Pancreas (tissue), 10 donors: ENCODE measurements around the gene PRKCD. TPM values are rescaled to one million over a fixed set of nuclear protein-coding genes. Genes with fewer than 3 reads are reported as not detected.

Experiments
- ATAC-seq, 4 donors: fragments of 200-7000 bp; cut with Tn5 transposase; one replicate each; pipeline versions ENCODE4 v1.8.0 to v1.9.1; 2020; ENCODE audit warnings: mild to moderate bottlenecking in 4 of 4, moderate library complexity in 4 of 4
- DNase-seq, 6 donors: peaks; one replicate each; pipeline ENCODE4 v3.0.0-alpha.2; 2020
- FAIRE-seq: peaks from 2 replicates; lab custom pipeline; 2012; peaks lifted over from hg19 to GRCh38; lab: Jason Lieb, UNC
- H3K27ac ChIP-seq, 4 donors: fragments of 200-600 bp; sonication (generic); 1 replicate in 3 of 4; 2 replicates in 1 of 4; pipeline versions ENCODE4 v1.5.0 to v1.8.0; 2020
- H3K27me3 ChIP-seq, 4 donors: fragments of 200-600 bp; one replicate each; pipeline ENCODE4 v1.8.0; 2021
- H3K36me3 ChIP-seq, 3 donors: fragments of 200-600 bp; sonication (generic) in 1 of 3; one replicate each; pipeline versions ENCODE4 v1.5.0 to v1.8.0; 2020 to 2021
- H3K4me1 ChIP-seq, 3 donors: fragments of 200-600 bp; one replicate each; pipeline ENCODE4 v1.8.0; 2021
- H3K4me3 ChIP-seq, 4 donors: fragments of 200-600 bp; sonication (generic) in 2 of 4; one replicate each; pipeline versions ENCODE4 v1.5.0 to v1.8.0; 2020 to 2021
- H3K9me3 ChIP-seq, 4 donors: fragments of 200-600 bp; one replicate each; pipeline ENCODE4 v1.8.0; 2021
- WGBS, 2 donors: extraction: QIAGEN DNeasy Blood & Tissue Kit; methylation state at CpG; one replicate each; pipeline ENCODE4 v1.1.7; 2013; 5-methylcytosine and 5-hydroxymethylcytosine counted together
- intact Hi-C, 3 donors: fragments of 100-400 bp; cut with DNase I; formaldehyde crosslinking; loops; one replicate each; pipeline versions ENCODE4 v1.11.1 to v1.14.2; 2022
- polyA plus RNA-seq, 2 donors: library from polyadenylated mRNA; stranded (reverse); fragments of 200-250 nt; gene quantifications; one replicate each; pipeline ENCODE4 v1.2.3, GENCODE V29; 2013
- total RNA-seq, 6 donors: library from RNA; stranded (reverse); fragmentation: NEBNext Ultra II Directional in 4 of 6; extraction: Animal tissue kit (Norgen Biotek cat#: 25700) in 4 of 6; gene quantifications; one replicate each; pipeline versions ENCODE4 v1.2.1 to v1.2.4, GENCODE V29; 2021 to 2023
- TF ChIP-seq, protein P1 (sequence below), 4 donors: fragments of 200-600 bp; sonication (generic) in 3 of 4; IDR thresholded peaks; one replicate each; pipeline versions ENCODE4 v1.5.0 to v1.8.0; 2021; ENCODE audit warnings: antibody characterized with exemption in 4 of 4
- donor health status: healthy with polysubstance abuse.
- donor health status: DM: no; HTN: no; CAD: no; lungs with moderate emphysema.
- donor health status: DM: no; HTN: no; CAD: no.
- donor health status: control.
- donor health status: control.
- donor health status: Bipolar disorder and iron deficiency.
- donor health status: DM: yes; HTN: yes; CAD: no.
- donor health status: DM: no; HTN: no; CAD: no.
- donor health status: DM: no; HTN: no; CAD: no.
- donor health status: DM: yes; HTN: yes; CAD: no.

PRKCD gene
- total and polyA plus RNA-seq, 8 donors, result 10.7 to 32.5 (median 14.6) TPM

DNA sequence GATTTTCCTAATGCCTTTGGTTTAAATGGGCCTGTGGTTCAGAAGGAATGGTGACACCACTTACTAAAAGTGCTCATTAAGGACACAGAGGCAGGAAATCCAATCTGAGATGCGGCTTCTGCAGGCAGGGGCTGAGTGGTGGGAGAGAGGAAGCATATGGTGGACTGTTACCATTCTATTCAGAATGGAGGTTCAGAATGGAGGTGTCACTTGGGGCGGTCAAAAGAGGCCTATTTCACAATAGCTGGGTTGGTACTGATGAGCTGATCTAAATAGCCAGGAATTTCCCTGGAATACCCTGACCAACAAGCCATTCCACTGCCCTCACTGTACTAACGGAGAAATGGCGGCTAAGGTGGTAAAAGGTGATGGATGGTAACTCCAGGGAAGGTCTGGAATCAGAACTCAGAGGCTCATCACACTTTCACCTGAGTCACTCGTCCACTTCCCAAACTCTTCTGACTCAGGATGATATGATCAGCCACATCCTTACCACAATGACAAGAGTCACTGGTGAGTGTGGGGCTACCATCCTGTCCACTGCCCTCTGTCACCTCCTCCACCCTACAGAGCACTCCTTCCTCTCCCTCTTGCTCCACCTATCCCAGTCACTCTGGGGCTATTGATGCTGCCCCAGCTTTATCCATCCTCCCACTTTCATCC lies 46.5 kb upstream of the PRKCD start:
- Histone ChIP-seq H3K27ac (no peak overlapping the region), H3K4me3 (no peak overlapping the region), H3K9me3 (no peaks in the 10 kb centered on the region), H3K4me1 (peaks cover 0 to 4% (median 0%) of the 10 kb centered on the region in 3 donors), H3K36me3 (peaks cover 3 to 45% (median 14%) of the 10 kb centered on the region in 3 donors), H3K27me3 (no peaks in the 10 kb centered on the region)
- peak in 1 of 4 donors; percentile 5 for ATAC-seq
- intact Hi-C loops, result loop anchor here in 2 of 3 donors (2.0 to 5.0 kb wide), 2 partner anchors 80 to 83 kb away; no protein-coding TSS in a partner anchor
- TF ChIP-seq, protein P1, sequence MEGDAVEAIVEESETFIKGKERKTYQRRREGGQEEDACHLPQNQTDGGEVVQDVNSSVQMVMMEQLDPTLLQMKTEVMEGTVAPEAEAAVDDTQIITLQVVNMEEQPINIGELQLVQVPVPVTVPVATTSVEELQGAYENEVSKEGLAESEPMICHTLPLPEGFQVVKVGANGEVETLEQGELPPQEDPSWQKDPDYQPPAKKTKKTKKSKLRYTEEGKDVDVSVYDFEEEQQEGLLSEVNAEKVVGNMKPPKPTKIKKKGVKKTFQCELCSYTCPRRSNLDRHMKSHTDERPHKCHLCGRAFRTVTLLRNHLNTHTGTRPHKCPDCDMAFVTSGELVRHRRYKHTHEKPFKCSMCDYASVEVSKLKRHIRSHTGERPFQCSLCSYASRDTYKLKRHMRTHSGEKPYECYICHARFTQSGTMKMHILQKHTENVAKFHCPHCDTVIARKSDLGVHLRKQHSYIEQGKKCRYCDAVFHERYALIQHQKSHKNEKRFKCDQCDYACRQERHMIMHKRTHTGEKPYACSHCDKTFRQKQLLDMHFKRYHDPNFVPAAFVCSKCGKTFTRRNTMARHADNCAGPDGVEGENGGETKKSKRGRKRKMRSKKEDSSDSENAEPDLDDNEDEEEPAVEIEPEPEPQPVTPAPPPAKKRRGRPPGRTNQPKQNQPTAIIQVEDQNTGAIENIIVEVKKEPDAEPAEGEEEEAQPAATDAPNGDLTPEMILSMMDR (IDR thresholded peaks at IDR 0.05), result no peak
- FAIRE-seq, result no peak
- DNase-seq, result no peak
- WGBS, 2 donors, result 85 to 86% methylated on average over 5 of the region's 5 CpGs

DNA sequence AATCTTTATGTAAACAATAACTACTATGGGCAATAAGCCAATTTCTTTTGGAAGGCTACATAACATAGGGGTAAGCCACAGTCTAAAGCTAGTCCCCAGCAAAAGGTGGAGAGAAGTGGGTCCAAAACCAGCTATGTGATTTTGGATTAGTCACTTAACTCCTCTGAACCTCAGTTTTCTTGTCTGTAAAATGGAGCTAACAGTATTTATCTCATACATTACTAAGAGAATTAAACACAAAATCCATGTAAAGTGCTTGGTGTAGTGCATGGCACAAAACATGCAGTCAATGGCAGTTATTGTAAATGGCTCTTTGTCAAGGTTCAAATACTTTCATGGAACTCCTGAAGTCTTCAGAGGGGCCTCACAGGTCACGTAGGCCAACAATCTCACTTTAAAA lies 44.1 kb upstream of the PRKCD start:
- WGBS, 2 donors, result 93 to 100% methylated on average over 1 of the region's 1 CpG
- Histone ChIP-seq H3K4me1 (peaks cover 0 to 4% (median 0%) of the 10 kb centered on the region in 3 donors), H3K4me3 (no peak overlapping the region), H3K27me3 (no peaks in the 10 kb centered on the region), H3K36me3 (peaks cover 3 to 55% (median 18%) of the 10 kb centered on the region in 3 donors), H3K9me3 (no peaks in the 10 kb centered on the region), H3K27ac (no peak overlapping the region)
- intact Hi-C loops, result loop anchor here in 1 of 3 donors (5.0 kb wide), 1 partner anchor 80 kb away; no protein-coding TSS in a partner anchor
- DNase-seq (no peak), FAIRE-seq (no peak), ATAC-seq (no peak)
- TF ChIP-seq, protein P1 (IDR thresholded peaks at IDR 0.05), result no peak

DNA sequence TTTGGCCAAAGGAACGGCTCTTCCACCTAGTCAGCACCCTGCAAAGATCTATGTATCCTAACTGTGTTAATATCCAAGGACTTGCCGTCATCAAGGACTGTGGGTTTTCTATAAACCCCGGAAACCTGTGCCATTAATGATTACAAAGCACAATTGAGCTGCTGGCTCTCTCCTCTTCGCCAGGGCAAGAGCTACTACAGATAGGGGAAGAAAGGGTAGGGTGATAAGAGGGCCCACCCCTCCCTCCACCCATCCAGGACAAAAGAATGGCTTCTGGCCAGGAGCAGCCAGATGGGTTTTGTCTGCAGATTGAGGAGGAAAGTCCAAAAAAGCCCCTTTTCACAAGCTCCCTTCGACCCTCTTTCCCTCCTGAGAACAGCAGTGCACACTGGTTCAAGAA lies 40.7 kb upstream of the PRKCD start:
- intact Hi-C loops, result loop anchor here in 1 of 3 donors (5.0 kb wide), 1 partner anchor 72 kb away; no protein-coding TSS in a partner anchor
- TF ChIP-seq, protein P1 (IDR thresholded peaks at IDR 0.05), result no peak
- peaks cover 3 to 86% (median 45%) of the 10 kb centered on the region in 3 donors for H3K36me3 ChIP-seq
- DNase-seq (no peak), ATAC-seq (peak in 1 of 4 donors; percentile 45), FAIRE-seq (no peak)
- no peaks in the 10 kb centered on the region for H3K27me3 ChIP-seq
- H3K27ac ChIP-seq, result no peak overlapping the region
- no peaks in the 10 kb centered on the region for H3K4me1 ChIP-seq
- H3K9me3 ChIP-seq, result no peaks in the 10 kb centered on the region
- 29 to 40% methylated on average over 5 of the region's 5 CpGs for WGBS, 2 donors
- no peak overlapping the region for H3K4me3 ChIP-seq

DNA sequence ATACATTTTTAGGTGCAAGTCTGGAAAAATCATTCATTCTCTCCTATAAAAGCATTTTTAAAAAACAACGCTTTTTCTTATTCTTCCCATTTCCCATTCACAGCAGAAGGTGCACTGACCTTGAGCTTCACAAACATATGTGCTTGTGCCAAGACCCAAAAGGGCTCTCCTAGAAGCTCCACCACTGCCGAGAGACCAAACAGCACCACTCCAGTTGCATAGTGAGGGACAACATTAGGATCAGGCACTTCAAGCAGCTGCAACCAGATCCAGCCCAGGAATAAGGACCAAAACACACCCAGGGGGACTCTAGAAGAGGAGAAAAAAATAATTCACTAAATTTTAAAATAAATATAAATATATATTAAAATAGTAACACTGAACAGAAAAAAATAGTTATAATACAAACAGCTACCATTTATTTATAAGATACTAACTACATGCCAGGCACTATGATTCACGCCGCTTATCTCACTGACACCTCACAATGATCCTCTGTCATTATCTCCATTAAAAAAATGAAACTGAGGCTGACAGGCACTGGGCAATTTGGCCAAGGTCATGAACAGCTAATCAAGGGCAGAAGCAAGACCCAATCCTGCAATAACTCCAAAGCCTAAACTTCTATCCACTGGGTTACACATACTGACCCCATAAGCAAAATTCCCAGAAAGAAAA lies 38.6 kb upstream of the PRKCD start:
- H3K36me3 ChIP-seq, result peaks cover 3 to 73% (median 49%) of the 10 kb centered on the region in 3 donors
- H3K27ac ChIP-seq, result no peak overlapping the region
- no peak for FAIRE-seq

More for the DNA sequence above, 38.6 kb upstream of the PRKCD start:
- ATAC-seq (peak in 1 of 4 donors; percentile 44), DNase-seq (no peak)
- Histone ChIP-seq H3K4me1 (no peaks in the 10 kb centered on the region), H3K4me3 (no peak overlapping the region), H3K27me3 (no peaks in the 10 kb centered on the region), H3K9me3 (no peaks in the 10 kb centered on the region)
- WGBS, 2 donors, result 59 to 66% methylated on average over 4 of the region's 4 CpGs
- intact Hi-C loops, result loop anchor here in 1 of 3 donors (5.0 kb wide), 1 partner anchor 70 kb away; no protein-coding TSS in a partner anchor
- TF ChIP-seq, protein P1 (IDR thresholded peaks at IDR 0.05), result no peak
